Activated naive CD8-positive, alpha-beta T cell (primary cell): ENCODE results near the gene SEMA3D.

Experiments
- H3K27ac Mint-ChIP-seq: one replicate; pipeline ENCODE4 v1.8.0; 2021; ENCODE audit warnings: mixed read lengths
- H3K27me3 Mint-ChIP-seq: one replicate; pipeline ENCODE4 v1.8.0; 2021; ENCODE audit warnings: mixed read lengths
- H3K36me3 Mint-ChIP-seq: one replicate; pipeline ENCODE4 v1.8.0; 2021; ENCODE audit warnings: mixed read lengths
- H3K4me1 Mint-ChIP-seq: one replicate; pipeline ENCODE4 v1.8.0; 2021; ENCODE audit warnings: low read depth, mixed read lengths
- H3K4me3 Mint-ChIP-seq: one replicate; pipeline ENCODE4 v1.8.0; 2021; ENCODE audit warnings: mild to moderate bottlenecking, mixed read lengths
- H3K9me3 Mint-ChIP-seq: one replicate; pipeline ENCODE4 v1.8.0; 2021; ENCODE audit warnings: low read depth, mixed read lengths

The SEMA3D gene

GRCh38 chr7:85061456-85061855 lies 125.4 kb downstream of the SEMA3D start:
- H3K4me3 Mint-ChIP-seq = no peak overlapping the region
- H3K4me1 Mint-ChIP-seq = no peaks in the 10 kb centered on the region
- H3K27ac Mint-ChIP-seq = no peak overlapping the region
- no peaks in the 10 kb centered on the region for H3K36me3 Mint-ChIP-seq
- peaks cover 2% of the 10 kb centered on the region for H3K27me3 Mint-ChIP-seq
- H3K9me3 Mint-ChIP-seq = no peaks in the 10 kb centered on the region

DNA sequence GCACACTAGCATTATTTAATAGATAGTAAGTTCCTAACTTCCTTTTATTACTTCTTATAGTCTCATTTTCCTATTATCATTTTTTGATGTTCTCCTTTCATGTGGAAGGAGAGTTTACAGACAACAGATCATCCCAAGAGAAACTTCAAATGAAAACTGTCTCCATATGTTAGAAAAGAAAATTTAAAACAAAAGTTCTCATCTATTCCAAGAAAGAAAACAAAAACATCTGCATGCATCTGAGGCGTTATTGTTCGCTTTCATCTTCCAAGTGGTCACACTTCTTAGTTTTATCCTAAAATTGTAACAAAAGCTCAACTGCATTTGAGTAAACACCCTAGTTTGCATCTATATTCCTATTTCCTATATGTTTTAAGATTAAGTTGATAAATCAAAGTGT lies 126.2 kb downstream of the SEMA3D start:
- H3K27ac Mint-ChIP-seq = no peak overlapping the region
- no peaks in the 10 kb centered on the region for H3K4me1 Mint-ChIP-seq
- H3K27me3 Mint-ChIP-seq = peaks cover 2% of the 10 kb centered on the region
- H3K4me3 Mint-ChIP-seq = no peak overlapping the region
- no peaks in the 10 kb centered on the region for H3K36me3 Mint-ChIP-seq
- no peaks in the 10 kb centered on the region for H3K9me3 Mint-ChIP-seq

DNA sequence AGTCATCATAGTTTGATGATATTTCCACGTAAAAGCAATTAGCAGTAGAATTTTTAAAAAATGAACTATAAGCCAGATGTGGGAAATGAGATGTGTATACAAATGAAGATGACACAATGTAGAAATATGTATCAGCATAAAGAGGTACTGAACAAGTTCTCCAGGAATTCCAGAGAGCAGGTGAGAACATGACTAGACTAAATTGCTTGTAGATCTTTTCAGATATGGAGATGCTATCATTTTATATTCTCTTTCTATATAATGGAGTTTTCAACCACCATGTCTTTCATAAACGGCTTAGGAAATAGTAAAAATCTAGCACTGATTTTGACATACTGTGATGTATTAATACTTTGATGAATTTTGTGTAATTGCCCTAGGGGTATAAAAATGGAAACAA lies 130.9 kb downstream of the SEMA3D start:
- Mint-ChIP-seq H3K9me3 (no peaks in the 10 kb centered on the region), H3K36me3 (no peaks in the 10 kb centered on the region), H3K4me3 (no peak overlapping the region), H3K27me3 (peaks cover 3% of the 10 kb centered on the region), H3K4me1 (no peaks in the 10 kb centered on the region), H3K27ac (no peak overlapping the region)

DNA sequence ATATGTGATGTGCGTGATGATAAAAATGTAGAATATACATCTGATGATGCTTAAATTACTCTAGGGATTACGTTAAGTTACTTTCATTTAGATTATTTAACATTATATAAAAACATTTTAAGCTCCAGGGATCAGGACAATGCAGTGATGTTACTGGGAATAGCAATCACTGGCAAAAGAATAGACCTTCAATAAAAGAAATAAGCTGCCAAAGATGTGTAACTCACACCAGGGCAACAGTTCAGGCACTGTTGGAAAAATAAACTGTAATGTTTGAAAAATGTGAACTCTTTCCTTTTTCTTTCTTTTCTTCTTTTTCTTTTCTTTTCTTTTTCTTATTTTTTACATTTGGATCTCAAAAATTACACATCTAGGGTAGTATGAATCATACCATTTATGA lies 131.7 kb downstream of the SEMA3D start:
- no peaks in the 10 kb centered on the region for H3K4me1 Mint-ChIP-seq
- peaks cover 3% of the 10 kb centered on the region for H3K27me3 Mint-ChIP-seq
- H3K27ac Mint-ChIP-seq = no peak overlapping the region
- no peaks in the 10 kb centered on the region for H3K36me3 Mint-ChIP-seq
- H3K4me3 Mint-ChIP-seq = no peak overlapping the region
- H3K9me3 Mint-ChIP-seq = no peaks in the 10 kb centered on the region

GRCh38 chr7:85054306-85054705 lies 132.6 kb downstream of the SEMA3D start:
- H3K4me3 Mint-ChIP-seq = no peak overlapping the region
- H3K4me1 Mint-ChIP-seq = no peaks in the 10 kb centered on the region
- H3K27me3 Mint-ChIP-seq = peaks cover 3% of the 10 kb centered on the region
- H3K9me3 Mint-ChIP-seq = no peaks in the 10 kb centered on the region
- H3K27ac Mint-ChIP-seq = no peak overlapping the region
- no peaks in the 10 kb centered on the region for H3K36me3 Mint-ChIP-seq

DNA sequence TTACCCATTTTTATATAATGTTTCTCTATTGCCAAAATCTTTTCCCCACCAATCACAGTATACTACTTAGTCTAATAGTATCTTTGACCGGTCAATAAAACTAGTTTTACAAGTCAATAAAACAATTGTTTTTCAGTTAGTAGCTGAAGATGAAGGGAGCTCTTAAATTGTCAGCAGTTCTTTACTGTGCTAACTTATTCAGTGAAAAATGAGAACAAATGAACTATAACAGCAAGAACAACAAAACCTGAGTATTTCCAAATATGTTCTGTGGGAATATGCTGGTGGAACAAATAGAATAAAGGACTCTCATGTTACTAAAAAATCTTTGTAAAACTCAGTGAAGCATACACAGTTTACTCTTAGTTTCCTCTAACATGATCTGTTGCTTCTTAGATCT lies 134.0 kb downstream of the SEMA3D start:
- no peaks in the 10 kb centered on the region for H3K36me3 Mint-ChIP-seq
- no peaks in the 10 kb centered on the region for H3K9me3 Mint-ChIP-seq
- no peaks in the 10 kb centered on the region for H3K4me1 Mint-ChIP-seq
- H3K27me3 Mint-ChIP-seq = peaks cover 3% of the 10 kb centered on the region
- H3K4me3 Mint-ChIP-seq = no peak overlapping the region
- no peak overlapping the region for H3K27ac Mint-ChIP-seq

DNA sequence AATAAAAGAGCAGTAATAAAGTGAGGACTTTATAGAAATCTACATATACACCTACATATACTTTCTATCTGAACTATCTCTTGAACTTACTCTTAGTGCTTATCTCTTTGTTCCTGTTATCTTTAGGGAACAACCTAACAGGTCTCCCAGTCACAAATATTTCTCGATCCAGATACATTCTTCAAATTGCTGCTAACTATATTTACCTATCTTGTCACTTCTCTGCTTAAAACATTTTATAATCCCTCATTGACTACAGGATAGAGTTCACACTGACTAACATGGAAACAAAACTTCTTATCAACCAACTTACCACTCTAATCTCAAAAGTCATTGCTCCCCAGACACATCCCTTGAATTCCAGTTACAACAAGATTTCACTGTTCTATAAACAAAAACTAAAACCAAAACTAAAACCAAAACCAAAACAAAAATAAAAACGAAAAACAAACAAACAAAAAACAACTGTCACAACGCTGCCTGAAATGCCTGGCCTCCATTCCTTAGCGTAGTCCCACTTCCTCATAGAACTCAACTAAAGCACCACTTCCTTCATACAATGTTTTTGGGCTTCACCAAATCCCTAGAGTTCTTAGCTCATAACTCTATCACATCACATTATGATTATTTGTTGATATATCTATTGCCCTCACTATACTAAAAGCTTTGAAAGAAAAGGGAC lies 134.7 kb downstream of the SEMA3D start:
- Mint-ChIP-seq H3K36me3 (no peaks in the 10 kb centered on the region), H3K4me3 (no peak overlapping the region), H3K9me3 (no peaks in the 10 kb centered on the region), H3K4me1 (no peaks in the 10 kb centered on the region), H3K27ac (no peak overlapping the region), H3K27me3 (peaks cover 3% of the 10 kb centered on the region)

DNA sequence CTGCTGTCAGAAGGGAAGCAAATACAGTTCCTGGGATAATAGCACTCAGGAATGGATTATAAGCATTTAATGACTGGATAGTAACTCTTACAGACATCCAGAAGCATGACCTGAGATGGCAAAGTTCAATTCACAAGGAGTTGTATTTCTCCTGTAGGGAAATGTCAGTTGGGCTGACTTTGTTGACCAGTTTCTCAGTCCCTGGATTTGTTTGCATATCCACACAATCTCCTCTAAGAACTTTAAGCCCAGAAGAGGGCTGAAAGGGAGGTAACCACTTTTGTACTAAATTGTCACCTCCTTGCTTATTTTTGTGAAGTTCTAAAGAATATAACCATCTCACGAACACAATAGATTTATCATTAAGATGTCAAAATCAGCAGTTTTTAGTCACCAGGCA lies 140.3 kb downstream of the SEMA3D start:
- H3K4me3 Mint-ChIP-seq = no peak overlapping the region
- no peaks in the 10 kb centered on the region for H3K9me3 Mint-ChIP-seq
- H3K36me3 Mint-ChIP-seq = no peaks in the 10 kb centered on the region
- H3K4me1 Mint-ChIP-seq = no peaks in the 10 kb centered on the region
- H3K27me3 Mint-ChIP-seq = peaks cover 1% of the 10 kb centered on the region
- no peak overlapping the region for H3K27ac Mint-ChIP-seq

DNA sequence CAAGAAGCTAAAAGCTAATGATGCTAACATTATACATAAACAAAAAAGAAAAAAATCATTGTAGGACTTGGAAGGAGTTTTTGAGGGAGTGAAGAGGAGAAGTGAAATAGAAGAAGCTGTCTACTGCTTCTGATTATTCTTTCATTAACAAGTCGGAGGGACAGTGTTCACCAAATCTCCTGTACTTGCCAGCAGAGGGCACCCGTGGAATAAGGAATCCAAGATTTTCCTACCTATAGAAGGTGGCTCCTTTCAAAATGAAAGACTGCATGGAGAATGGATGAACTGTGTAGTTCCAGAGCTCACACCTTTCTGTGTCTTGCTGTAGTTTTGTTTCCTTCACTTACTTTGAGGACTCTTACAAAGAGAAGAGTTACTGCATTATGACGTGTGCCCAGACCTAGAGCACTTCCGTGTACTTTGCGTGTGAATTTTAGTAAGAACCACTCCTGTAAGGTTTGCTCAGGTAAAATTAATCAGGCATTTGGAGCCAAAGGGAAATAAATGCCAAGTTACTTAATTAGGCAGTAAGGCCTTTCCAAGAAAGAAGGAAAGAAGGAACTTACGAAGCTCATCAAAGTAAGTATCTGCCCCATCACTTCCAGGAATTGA lies 145.1 kb downstream of the SEMA3D start:
- H3K36me3 Mint-ChIP-seq = no peaks in the 10 kb centered on the region

DNA sequence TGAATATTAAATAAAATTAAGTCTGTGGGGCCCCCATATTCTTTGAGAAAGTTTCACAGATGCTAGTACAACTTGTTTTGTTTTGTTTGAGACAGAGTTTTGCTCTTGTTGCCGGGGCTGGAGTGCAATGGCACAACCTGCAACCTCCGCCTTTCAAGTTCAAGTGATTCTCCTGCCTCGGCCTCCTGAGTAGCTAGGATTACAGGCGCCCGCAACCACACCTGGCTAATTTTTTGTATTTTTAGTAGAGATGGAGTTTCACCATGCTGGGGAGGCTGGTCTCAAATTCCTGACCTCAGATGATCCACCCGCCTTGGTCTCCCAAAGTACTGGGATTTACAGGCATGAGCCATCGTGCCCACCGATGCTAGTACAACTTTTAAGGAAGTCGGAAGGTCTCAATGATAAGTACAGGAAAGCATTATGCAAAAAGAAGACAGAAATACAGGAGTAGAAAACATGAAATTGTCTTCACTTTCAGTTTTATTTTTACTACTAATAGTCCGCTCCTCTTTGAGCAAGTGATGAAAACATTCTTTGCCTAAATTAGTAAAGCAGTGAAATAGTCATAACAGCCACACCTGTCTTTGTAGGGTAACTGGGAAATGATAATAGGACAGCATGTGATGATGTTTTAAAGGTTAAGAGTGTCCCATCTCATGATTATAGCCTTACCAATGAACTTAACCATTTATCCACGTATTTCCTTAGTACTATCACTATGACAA lies 147.5 kb downstream of the SEMA3D start:
- H3K27me3 Mint-ChIP-seq = no peaks in the 10 kb centered on the region
- no peak overlapping the region for H3K27ac Mint-ChIP-seq
- no peaks in the 10 kb centered on the region for H3K36me3 Mint-ChIP-seq
- H3K4me1 Mint-ChIP-seq = no peaks in the 10 kb centered on the region
- no peak overlapping the region for H3K4me3 Mint-ChIP-seq
- H3K9me3 Mint-ChIP-seq = no peaks in the 10 kb centered on the region

More for the DNA sequence above, 145.1 kb downstream of the SEMA3D start:
- no peak overlapping the region for H3K27ac Mint-ChIP-seq
- no peaks in the 10 kb centered on the region for H3K9me3 Mint-ChIP-seq
- H3K4me1 Mint-ChIP-seq = no peaks in the 10 kb centered on the region
- H3K27me3 Mint-ChIP-seq = peaks cover 1% of the 10 kb centered on the region
- no peak overlapping the region for H3K4me3 Mint-ChIP-seq

DNA sequence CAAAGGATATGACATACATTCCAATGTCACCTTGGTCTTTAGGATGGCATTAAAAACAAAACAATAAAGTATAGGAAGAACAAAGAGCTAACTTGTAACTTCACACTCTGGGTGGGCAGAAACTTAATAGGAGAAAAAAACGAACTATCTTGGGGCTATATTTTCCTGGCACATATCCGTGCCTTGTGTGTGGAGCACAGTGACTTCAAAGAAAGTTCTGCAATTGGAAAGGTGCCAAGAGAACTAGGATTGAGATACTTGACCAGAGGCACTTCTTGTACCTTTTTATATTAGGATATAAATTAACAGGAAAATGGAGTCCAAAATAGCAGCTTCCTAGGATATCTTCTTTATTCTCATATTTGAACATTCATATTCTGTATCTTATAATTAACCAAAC lies 148.4 kb downstream of the SEMA3D start:
- Mint-ChIP-seq H3K36me3 (no peaks in the 10 kb centered on the region), H3K9me3 (no peaks in the 10 kb centered on the region), H3K4me3 (no peak overlapping the region), H3K4me1 (no peaks in the 10 kb centered on the region), H3K27ac (no peak overlapping the region), H3K27me3 (no peaks in the 10 kb centered on the region)

DNA sequence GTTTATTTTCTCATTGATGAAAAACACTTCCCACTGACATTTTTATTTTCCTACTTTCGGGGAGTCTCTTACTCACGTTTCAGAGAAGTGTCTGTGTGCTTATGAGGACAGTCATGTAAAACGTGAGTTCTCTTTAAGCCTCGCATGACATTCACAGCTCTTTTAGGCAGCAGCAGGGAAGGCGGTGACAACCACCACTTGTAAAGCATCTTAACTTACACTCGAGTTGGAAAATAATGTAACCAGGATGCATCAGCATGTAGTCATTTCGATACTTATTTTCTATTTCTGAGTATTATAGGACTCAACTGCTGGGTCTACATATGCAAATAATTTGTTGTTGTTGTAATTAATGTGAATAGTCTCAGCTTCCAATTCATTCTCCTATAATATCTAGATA lies 153.6 kb downstream of the SEMA3D start:
- no peak overlapping the region for H3K4me3 Mint-ChIP-seq
- no peaks in the 10 kb centered on the region for H3K9me3 Mint-ChIP-seq
- peaks cover 5% of the 10 kb centered on the region for H3K27me3 Mint-ChIP-seq
- no peaks in the 10 kb centered on the region for H3K4me1 Mint-ChIP-seq
- H3K36me3 Mint-ChIP-seq = no peaks in the 10 kb centered on the region
- no peak overlapping the region for H3K27ac Mint-ChIP-seq

DNA sequence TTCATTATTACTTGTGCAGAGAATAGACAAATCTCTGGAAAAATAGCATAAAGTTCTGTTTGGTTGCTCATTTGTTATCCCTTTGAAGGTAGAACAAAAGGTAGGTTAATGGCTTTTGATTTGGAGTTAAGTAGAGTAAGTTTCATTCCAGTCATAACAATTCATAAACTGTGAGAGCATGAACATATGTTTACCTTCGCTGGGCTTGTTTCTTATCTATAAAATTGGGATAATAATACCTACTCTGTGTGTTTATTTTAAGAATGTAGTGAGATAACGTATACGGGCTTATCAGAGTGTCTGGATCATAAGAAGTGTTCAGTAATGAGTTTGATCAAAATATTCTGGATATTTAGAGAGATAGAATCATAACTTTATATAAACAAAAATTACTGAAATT lies 155.4 kb downstream of the SEMA3D start:
- Mint-ChIP-seq H3K27me3 (peaks cover 6% of the 10 kb centered on the region), H3K4me1 (no peaks in the 10 kb centered on the region), H3K36me3 (no peaks in the 10 kb centered on the region), H3K9me3 (no peaks in the 10 kb centered on the region), H3K27ac (no peak overlapping the region), H3K4me3 (no peak overlapping the region)

GRCh38 chr7:85030893-85031292 lies 156.0 kb downstream of the SEMA3D start:
- no peak overlapping the region for H3K27ac Mint-ChIP-seq
- peaks cover 6% of the 10 kb centered on the region for H3K27me3 Mint-ChIP-seq
- H3K9me3 Mint-ChIP-seq = no peaks in the 10 kb centered on the region
- H3K36me3 Mint-ChIP-seq = no peaks in the 10 kb centered on the region
- H3K4me1 Mint-ChIP-seq = no peaks in the 10 kb centered on the region
- no peak overlapping the region for H3K4me3 Mint-ChIP-seq

- Mint-ChIP-seq H3K27me3 (peaks cover 7% of the 10 kb centered on the region), H3K27ac (no peak overlapping the region), H3K9me3 (no peaks in the 10 kb centered on the region), H3K4me1 (no peaks in the 10 kb centered on the region), H3K36me3 (no peaks in the 10 kb centered on the region), H3K4me3 (no peak overlapping the region)
Observed at GRCh38 chr7:85025312-85025756, 161.5 kb downstream of the SEMA3D start.
